ENCODE measurements around the gene CPNE7. TPM values are rescaled to one million over a fixed set of nuclear protein-coding genes. Genes with fewer than 3 reads are reported as not detected.

The CPNE7 gene
- polyA plus RNA-seq, 4 donors: 0.22 to 20.3 (median 7.9) TPM

DNA sequence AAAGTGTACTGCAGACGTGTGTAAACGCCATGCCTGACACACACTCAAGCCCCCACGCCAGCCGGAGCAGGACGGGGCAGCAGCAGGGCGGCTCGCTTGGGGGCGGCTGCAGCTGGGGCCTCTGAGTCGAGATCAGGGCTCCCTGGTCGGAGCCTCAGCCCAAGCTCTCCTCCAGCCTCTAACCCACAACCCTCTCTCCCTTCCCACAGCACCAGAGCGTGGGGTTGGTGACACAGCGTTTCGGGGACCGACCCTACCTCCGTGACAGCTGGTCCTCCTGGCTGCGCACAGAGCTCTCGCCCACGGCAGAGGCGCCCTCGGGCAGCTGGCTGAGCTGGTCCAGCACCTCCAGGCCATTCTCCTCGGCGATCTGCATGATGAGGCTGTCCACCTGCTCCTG is 70.7 kb downstream of the CPNE7 start:
- Histone ChIP-seq H3K4me3 (ENCODE audit: low read depth in 1 of 3, low read length in 3 of 3) (no peak overlapping the region), H3K9me3 (ENCODE audit: control insufficient read depth in 2 of 2, insufficient read depth in 1 of 2, low read depth in 1 of 2, low read length in 1 of 2) (no peaks in the 10 kb centered on the region), H3K27me3 (ENCODE audit: control insufficient read depth in 3 of 3, insufficient read depth in 3 of 3, low read length in 3 of 3) (no peaks in the 10 kb centered on the region), H3K36me3 (ENCODE audit: control insufficient read depth in 3 of 3, insufficient read depth in 2 of 3, low read depth in 1 of 3, low read length in 3 of 3) (peaks cover 17 to 69% (median 27%) of the 10 kb centered on the region in 3 donors), H3K4me1 (ENCODE audit: control insufficient read depth in 3 of 3, insufficient read depth in 2 of 3, low read depth in 1 of 3, low read length in 2 of 3) (no peaks in the 10 kb centered on the region), H3K27ac (ENCODE audit: low read depth in 1 of 3, low read length in 2 of 3) (no peak overlapping the region)
- FAIRE-seq (no peak), DNase-seq (no peak)
- 96% methylated on average over 22 of the region's 22 CpGs for WGBS, 3 donors

Other genes starting within 250 kb of the CPNE7 start
- 10 to 100 TPM; 48.4 to 86.7 (median 65.5) TPM for gene ANKRD11, start 85.2 kb upstream of the CPNE7 start, polyA plus RNA-seq
- gene SPG7, start 67.4 kb upstream of the CPNE7 start, polyA plus RNA-seq: 100 to 1,000 TPM in 3 of 4 donors, 10 to 100 TPM in 1; 89.1 to 245 (median 179) TPM
- 1,000 to 10,000 TPM; 3,166 to 8,355 (median 5,738) TPM for gene RPL13, start 15.1 kb upstream of the CPNE7 start, polyA plus RNA-seq
- gene DPEP1, start 37.9 kb downstream of the CPNE7 start, polyA plus RNA-seq: 100 to 1,000 TPM; 125 to 375 (median 342) TPM
- gene CHMP1A, start 82.0 kb downstream of the CPNE7 start, polyA plus RNA-seq: 100 to 1,000 TPM in 2 of 4 donors, 10 to 100 TPM in 2; 78.6 to 202 (median 138) TPM
- 10 to 100 TPM in 1 of 4 donors, 1 to 10 TPM in 3; 6.5 to 17.0 (median 8.1) TPM for gene SPATA33, start 82.1 kb downstream of the CPNE7 start, polyA plus RNA-seq
- 100 to 1,000 TPM; 100 to 239 (median 167) TPM for gene CDK10, start 110.9 kb downstream of the CPNE7 start, polyA plus RNA-seq
- 10 to 100 TPM in 3 of 4 donors, 1 to 10 TPM in 1; 9.2 to 42.7 (median 24.9) TPM for gene SPATA2L, start 125.9 kb downstream of the CPNE7 start, polyA plus RNA-seq
- gene VPS9D1, start 145.1 kb downstream of the CPNE7 start, polyA plus RNA-seq: 10 to 100 TPM; 12.3 to 48.5 (median 28.8) TPM
- gene ZNF276, start 145.8 kb downstream of the CPNE7 start, polyA plus RNA-seq: 10 to 100 TPM; 19.3 to 37.1 (median 28.2) TPM
- 10 to 100 TPM in 2 of 4 donors, 1 to 10 TPM in 2; 3.0 to 24.6 (median 15.5) TPM for gene FANCA, start 240.9 kb downstream of the CPNE7 start, polyA plus RNA-seq